Endodermal cell (in vitro differentiated cells): ENCODE results near the gene RASGEF1B. TPM values are rescaled to one million over a fixed set of nuclear protein-coding genes. Genes with fewer than 3 reads are reported as not detected.

ENCODE experiments used
- DNase-seq: peaks from one replicate; pipeline ENCODE4 v3.0.0-alpha.2; 2017
- H3K27ac ChIP-seq: 2 replicates; pipeline ENCODE4 v1.5.1; 2013; ENCODE audit warnings: mild to moderate bottlenecking, low read depth, low read length, moderate library complexity
- H3K27me3 ChIP-seq: 2 replicates; pipeline ENCODE4 v1.6.1; 2013; ENCODE audit warnings: mild to moderate bottlenecking, low read length, moderate library complexity; ENCODE audit not compliant: insufficient read depth, control insufficient read depth, poor library complexity, severe bottlenecking
- H3K36me3 ChIP-seq: 2 replicates; pipeline ENCODE4 v1.7.0; 2013; ENCODE audit warnings: mild to moderate bottlenecking, low read length, moderate library complexity; ENCODE audit not compliant: control insufficient read depth, insufficient read depth
- H3K4me1 ChIP-seq: one replicate; pipeline ENCODE4 v1.7.0; 2013; ENCODE audit warnings: low read length; ENCODE audit not compliant: control insufficient read depth, insufficient read depth
- H3K4me3 ChIP-seq: 2 replicates; pipeline ENCODE4 v1.5.1; 2013; ENCODE audit warnings: mild to moderate bottlenecking, low read length, moderate library complexity
- H3K9ac ChIP-seq: 2 replicates; pipeline ENCODE4 v1.6.1; 2013; ENCODE audit warnings: mild to moderate bottlenecking, low read length, moderate library complexity; ENCODE audit not compliant: poor library complexity, severe bottlenecking; ENCODE audit errors: extremely low read depth
- H3K9me3 ChIP-seq: 2 replicates; pipeline ENCODE4 v1.6.1; 2013; ENCODE audit warnings: mild to moderate bottlenecking, low read length, moderate library complexity; ENCODE audit not compliant: control insufficient read depth
- H3K27ac Mint-ChIP-seq: 2 replicates; pipeline ENCODE4 v1.8.0; 2020; ENCODE audit warnings: mixed read lengths
- H3K27me3 Mint-ChIP-seq: 2 replicates; pipeline ENCODE4 v1.8.0; 2021; ENCODE audit warnings: mild to moderate bottlenecking, mixed read lengths; ENCODE audit not compliant: insufficient read depth
- H3K36me3 Mint-ChIP-seq: 2 replicates; pipeline ENCODE4 v1.8.0; 2020; ENCODE audit warnings: low read depth, mixed read lengths
- H3K4me1 Mint-ChIP-seq: 2 replicates; pipeline ENCODE4 v1.8.0; 2020; ENCODE audit warnings: mixed read lengths
- H3K4me3 Mint-ChIP-seq: 2 replicates; pipeline ENCODE4 v1.8.0; 2020; ENCODE audit warnings: mild to moderate bottlenecking, moderate library complexity, mixed read lengths
- H3K9me3 Mint-ChIP-seq: 2 replicates; pipeline ENCODE4 v1.8.0; 2020; ENCODE audit warnings: mild to moderate bottlenecking, mixed read lengths
- WGBS, 2 experiments: methylation state at CpG; one replicate each; pipeline versions ENCODE4 v1.1.5 to v1.1.7; 2013; ENCODE audit warnings: missing lambda C conversion rate in 2 of 2, mixed read lengths in 1 of 2; ENCODE audit not compliant: insufficient coverage in 1 of 2, insufficient read length in 1 of 2; 5-methylcytosine and 5-hydroxymethylcytosine counted together
- total RNA-seq, 2 donors: library from RNA; stranded (reverse); fragmentation: NEBNext Ultra II Directional in 1 of 2; extraction: Animal tissue kit (Norgen Biotek cat#: 25700) in 1 of 2; gene quantifications; 2 replicates in 1 of 2; 3 replicates in 1 of 2; pipeline ENCODE4 v1.2.1, GENCODE V29; 2021
- TF ChIP-seq, protein P1 (sequence below): fragments of 200-600 bp; sonication (generic); conservative IDR thresholded peaks from 2 replicates; pipeline ENCODE4 v1.5.0; 2021; ENCODE audit warnings: antibody characterized with exemption, mild to moderate bottlenecking

Gene RASGEF1B
- total RNA-seq, 2 donors from 2014 or later: 15.3 to 26.7 TPM

GRCh38 chr4:81457921-81458520, 13.7 kb downstream of the RASGEF1B start:
- H3K4me1 Mint-ChIP-seq: peaks cover 30% of the 10 kb centered on the region
- peaks cover 10% of the 10 kb centered on the region for H3K4me1 ChIP-seq
- H3K4me3 ChIP-seq: no peak overlapping the region
- no peak overlapping the region for H3K27ac ChIP-seq
- H3K9me3 ChIP-seq: no peaks in the 10 kb centered on the region
- no peaks in the 10 kb centered on the region for H3K27me3 Mint-ChIP-seq
- H3K27ac Mint-ChIP-seq: no peak overlapping the region
- H3K36me3 Mint-ChIP-seq: peaks cover 45% of the 10 kb centered on the region
- no peaks in the 10 kb centered on the region for H3K27me3 ChIP-seq
- WGBS, 2 experiments: 96% methylated on average over 2 of the region's 2 CpGs; no CpG with 5 or more reads in 1 of the 2 experiments
- peaks cover 59% of the 10 kb centered on the region for H3K36me3 ChIP-seq
- DNase-seq: no peak
- H3K9ac ChIP-seq: no peak overlapping the region
- H3K4me3 Mint-ChIP-seq: no peak overlapping the region
- TF ChIP-seq, protein P1, sequence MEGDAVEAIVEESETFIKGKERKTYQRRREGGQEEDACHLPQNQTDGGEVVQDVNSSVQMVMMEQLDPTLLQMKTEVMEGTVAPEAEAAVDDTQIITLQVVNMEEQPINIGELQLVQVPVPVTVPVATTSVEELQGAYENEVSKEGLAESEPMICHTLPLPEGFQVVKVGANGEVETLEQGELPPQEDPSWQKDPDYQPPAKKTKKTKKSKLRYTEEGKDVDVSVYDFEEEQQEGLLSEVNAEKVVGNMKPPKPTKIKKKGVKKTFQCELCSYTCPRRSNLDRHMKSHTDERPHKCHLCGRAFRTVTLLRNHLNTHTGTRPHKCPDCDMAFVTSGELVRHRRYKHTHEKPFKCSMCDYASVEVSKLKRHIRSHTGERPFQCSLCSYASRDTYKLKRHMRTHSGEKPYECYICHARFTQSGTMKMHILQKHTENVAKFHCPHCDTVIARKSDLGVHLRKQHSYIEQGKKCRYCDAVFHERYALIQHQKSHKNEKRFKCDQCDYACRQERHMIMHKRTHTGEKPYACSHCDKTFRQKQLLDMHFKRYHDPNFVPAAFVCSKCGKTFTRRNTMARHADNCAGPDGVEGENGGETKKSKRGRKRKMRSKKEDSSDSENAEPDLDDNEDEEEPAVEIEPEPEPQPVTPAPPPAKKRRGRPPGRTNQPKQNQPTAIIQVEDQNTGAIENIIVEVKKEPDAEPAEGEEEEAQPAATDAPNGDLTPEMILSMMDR: no peak
- H3K9me3 Mint-ChIP-seq: no peaks in the 10 kb centered on the region

GRCh38 chr4:81457345-81457744, 14.4 kb downstream of the RASGEF1B start:
- H3K4me3 ChIP-seq: no peak overlapping the region
- H3K36me3 Mint-ChIP-seq: peaks cover 48% of the 10 kb centered on the region
- H3K9me3 ChIP-seq: no peaks in the 10 kb centered on the region
- H3K9ac ChIP-seq: no peak overlapping the region
- H3K27ac Mint-ChIP-seq: no peak overlapping the region
- H3K27ac ChIP-seq: no peak overlapping the region
- TF ChIP-seq, protein P1: no peak
- peaks cover 25% of the 10 kb centered on the region for H3K4me1 Mint-ChIP-seq
- peaks cover 10% of the 10 kb centered on the region for H3K4me1 ChIP-seq
- no peak for DNase-seq
- no peaks in the 10 kb centered on the region for H3K27me3 Mint-ChIP-seq
- peaks cover 66% of the 10 kb centered on the region for H3K36me3 ChIP-seq
- 98 to 100% methylated on average over 3 of the region's 3 CpGs for WGBS, 2 experiments
- no peaks in the 10 kb centered on the region for H3K27me3 ChIP-seq
- no peak overlapping the region for H3K4me3 Mint-ChIP-seq
- no peaks in the 10 kb centered on the region for H3K9me3 Mint-ChIP-seq

DNA sequence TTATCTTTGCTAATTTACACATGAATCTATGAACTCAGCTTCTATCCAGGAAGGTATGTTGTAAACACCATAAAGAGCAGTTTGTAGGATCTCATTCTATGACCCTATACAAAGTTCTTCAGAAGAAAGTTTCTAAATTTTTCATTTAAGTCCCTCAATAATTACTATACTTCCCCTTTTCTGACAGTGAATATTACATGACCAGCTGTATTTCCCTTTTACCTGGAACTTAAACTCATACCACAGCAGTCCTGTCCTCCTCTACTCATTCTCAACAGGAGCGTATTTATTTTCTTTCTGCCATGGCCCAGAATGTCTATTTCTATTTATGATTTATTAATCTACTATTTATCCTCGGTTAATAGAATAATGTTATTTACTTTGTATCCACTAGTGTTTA, 15.8 kb downstream of the RASGEF1B start:
- Mint-ChIP-seq H3K9me3 (no peaks in the 10 kb centered on the region), H3K4me1 (peaks cover 25% of the 10 kb centered on the region), H3K4me3 (no peak overlapping the region), H3K27me3 (no peaks in the 10 kb centered on the region), H3K36me3 (peaks cover 59% of the 10 kb centered on the region), H3K27ac (no peak overlapping the region)
- Histone ChIP-seq H3K27me3 (no peaks in the 10 kb centered on the region), H3K9ac (no peak overlapping the region), H3K36me3 (peaks cover 75% of the 10 kb centered on the region), H3K4me1 (peaks cover 10% of the 10 kb centered on the region), H3K4me3 (no peak overlapping the region), H3K27ac (no peak overlapping the region), H3K9me3 (no peaks in the 10 kb centered on the region)
- TF ChIP-seq, protein P1: no peak
- DNase-seq: no peak
- WGBS, 2 experiments: 100% methylated on average over 1 of the region's 2 CpGs; no CpG with 5 or more reads in 1 of the 2 experiments
